Aorta (tissue), 5 donors: ENCODE data around the gene KRTAP10-12. TPM values are rescaled to one million over a fixed set of nuclear protein-coding genes. Genes with fewer than 3 reads are reported as not detected.
A peak's percentile ranks its signal among the peaks of the same experiment; 100 is the strongest.
"Not testable (repeated sequence)": the region's sequence is repeated elsewhere in the genome, so short reads cannot be mapped to it uniquely, and the experiment has no call there.

Source experiments
- ATAC-seq: fragments of 200-7000 bp; cut with Tn5 transposase; one replicate; pipeline ENCODE4 v1.9.1; 2022; ENCODE audit warnings: moderate library complexity; ENCODE audit not compliant: low FRiP score
- DNase-seq, 2 donors: peaks; one replicate each; pipeline ENCODE4 v3.0.0-alpha.2; 2020
- H3K27ac ChIP-seq, 2 donors: one replicate each; pipeline ENCODE4 v1.5.1; 2013; ENCODE audit warnings: low read length in 2 of 2, mild to moderate bottlenecking in 2 of 2, moderate library complexity in 2 of 2, control low read depth in 1 of 2, inconsistent platforms in 1 of 2, low read depth in 1 of 2
- H3K27me3 ChIP-seq, 2 donors: one replicate each; pipeline ENCODE4 v1.6.1; 2013; ENCODE audit warnings: control low read depth in 1 of 2, low read length in 1 of 2, mild to moderate bottlenecking in 1 of 2, moderate library complexity in 1 of 2; ENCODE audit not compliant: insufficient read depth in 2 of 2, control insufficient read depth in 1 of 2
- H3K36me3 ChIP-seq, 2 donors: one replicate each; pipeline ENCODE4 v1.6.1; 2013; ENCODE audit warnings: control low read depth in 1 of 2, low read length in 1 of 2, mild to moderate bottlenecking in 1 of 2; ENCODE audit not compliant: insufficient read depth in 2 of 2, control insufficient read depth in 1 of 2
- H3K4me1 ChIP-seq, 2 donors: one replicate each; pipeline ENCODE4 v1.6.1; 2013; ENCODE audit warnings: low read length in 2 of 2, control low read depth in 1 of 2, mild to moderate bottlenecking in 1 of 2, moderate library complexity in 1 of 2; ENCODE audit not compliant: insufficient read depth in 2 of 2, control insufficient read depth in 1 of 2
- H3K4me3 ChIP-seq, 2 donors: one replicate each; pipeline ENCODE4 v1.5.1; 2013; ENCODE audit warnings: low read length in 2 of 2, control low read depth in 1 of 2, mild to moderate bottlenecking in 1 of 2
- H3K9me3 ChIP-seq: one replicate; pipeline ENCODE4 v1.6.1; 2013; ENCODE audit warnings: mild to moderate bottlenecking, low read length; ENCODE audit not compliant: control insufficient read depth
- WGBS, 2 donors: extraction: QIAGEN DNeasy Blood & Tissue Kit; methylation state at CpG; one replicate each; pipeline ENCODE4 v1.1.7; 2013; 5-methylcytosine and 5-hydroxymethylcytosine counted together
- intact Hi-C, 2 donors: fragments of 100-400 bp; cut with DNase I; formaldehyde crosslinking; loops; one replicate each; pipeline versions ENCODE4 v1.14.2 to v1.15.0; 2022
- polyA plus RNA-seq, 2 donors: library from polyadenylated mRNA; stranded (reverse); fragments of 200-250 nt; gene quantifications; one replicate each; pipeline ENCODE4 v1.2.3, GENCODE V29; 2013
- total RNA-seq, 2 donors: library from RNA; stranded (reverse); fragmentation: NEBNext Ultra II Directional; extraction: Animal tissue kit (Norgen Biotek cat#: 25700); gene quantifications; one replicate each; pipeline ENCODE4 v1.2.1, GENCODE V29; 2021
- donor health status: healthy with polysubstance abuse.
- donor health status: Bipolar disorder and iron deficiency.
- donor health status: DM: no; HTN: no; CAD: no.
- donor health status: DM: no; HTN: no; CAD: no.
- donor health status: DM: yes; HTN: yes; CAD: no.

Gene KRTAP10-12
- total and polyA plus RNA-seq, 4 donors: not detected

- Histone ChIP-seq H3K9me3 (peaks cover under 1% of the 10 kb centered on the region), H3K4me1 (no peaks in the 10 kb centered on the region), H3K36me3 (no peaks in the 10 kb centered on the region), H3K4me3 (no peak overlapping the region), H3K27me3 (no peaks in the 10 kb centered on the region), H3K27ac (no peak overlapping the region)
- 86 to 90% methylated on average over 17 of the region's 17 CpGs for WGBS, 2 donors
- DNase-seq (no peak), ATAC-seq (no peak)
- intact Hi-C loops: no loop called here
Measured at GRCh38 chr21:44653656-44654575, 43.1 kb upstream of the KRTAP10-12 start.

GRCh38 chr21:44654576-44655175 lies 42.3 kb upstream of the KRTAP10-12 start, which contains the start of gene KRTAP12-4:
Gene KRTAP12-4 (minus strand): TSS chr21:44654659. CDS start chr21:44654614, 45 bp downstream.
- WGBS, 2 donors: 64 to 77% methylated on average over 9 of the region's 9 CpGs
- Histone ChIP-seq H3K4me3 (no peak within 1 kb of the TSS), H3K27me3 (no peaks in the 10 kb centered on the region), H3K27ac (no peak within 1 kb of the TSS), H3K4me1 (no peaks in the 10 kb centered on the region), H3K36me3 (no peaks in the 10 kb centered on the region), H3K9me3 (peaks cover 2% of the 10 kb centered on the region)
- intact Hi-C loops: no loop called here
- ATAC-seq: no peak
- no peak for DNase-seq

GRCh38 chr21:44656868-44657267 lies 40.1 kb upstream of the KRTAP10-12 start:
- H3K4me1 ChIP-seq: no peaks in the 10 kb centered on the region
- intact Hi-C loops: no loop called here
- ATAC-seq: no peak
- H3K27me3 ChIP-seq: no peaks in the 10 kb centered on the region
- H3K27ac ChIP-seq: no peak overlapping the region
- no peak for DNase-seq
- 66 to 83% methylated on average over 1 of the region's 1 CpG for WGBS, 2 donors
- H3K36me3 ChIP-seq: no peaks in the 10 kb centered on the region
- H3K4me3 ChIP-seq: no peak overlapping the region
- peaks cover 2% of the 10 kb centered on the region for H3K9me3 ChIP-seq

GRCh38 chr21:44657635-44658540 lies 39.1 kb upstream of the KRTAP10-12 start, which contains the start of gene KRTAP12-3:
Gene KRTAP12-3 (plus strand): TSS chr21:44657932. CDS start chr21:44657980, 48 bp downstream.
- ATAC-seq: no peak
- intact Hi-C loops: no loop called here
- H3K27ac ChIP-seq: no peak within 1 kb of the TSS
- no peaks in the 10 kb centered on the region for H3K27me3 ChIP-seq
- 74 to 81% methylated on average over 26 of the region's 26 CpGs for WGBS, 2 donors
- H3K4me1 ChIP-seq: no peaks in the 10 kb centered on the region
- H3K4me3 ChIP-seq: no peak within 1 kb of the TSS
- no peaks in the 10 kb centered on the region for H3K36me3 ChIP-seq
- peak in 1 of 2 donors; percentile 4 for DNase-seq
- peaks cover 2% of the 10 kb centered on the region for H3K9me3 ChIP-seq

- Histone ChIP-seq H3K27ac (no peak overlapping the region), H3K4me1 (no peaks in the 10 kb centered on the region), H3K4me3 (no peak overlapping the region), H3K36me3 (no peaks in the 10 kb centered on the region), H3K9me3 (peaks cover 2% of the 10 kb centered on the region), H3K27me3 (no peaks in the 10 kb centered on the region)
- ATAC-seq (no peak), DNase-seq (peak in 1 of 2 donors; percentile 3)
- intact Hi-C loops: no loop called here
- WGBS, 2 donors: 77 to 81% methylated on average over 5 of the region's 5 CpGs
Measured at GRCh38 chr21:44658541-44658910, 38.4 kb upstream of the KRTAP10-12 start.

GRCh38 chr21:44658913-44659595 lies 37.9 kb upstream of the KRTAP10-12 start:
- no peak for ATAC-seq
- intact Hi-C loops: no loop called here
- Histone ChIP-seq H3K9me3 (peaks cover 2% of the 10 kb centered on the region), H3K4me3 (no peak overlapping the region), H3K36me3 (no peaks in the 10 kb centered on the region), H3K27ac (no peak overlapping the region), H3K4me1 (no peaks in the 10 kb centered on the region), H3K27me3 (no peaks in the 10 kb centered on the region)
- 62 to 68% methylated on average over 11 of the region's 11 CpGs for WGBS, 2 donors
- peak in 1 of 2 donors; percentile 7 for DNase-seq

- H3K4me1 ChIP-seq, DNase-seq, H3K36me3 ChIP-seq, H3K27me3 ChIP-seq, ATAC-seq, H3K9me3 ChIP-seq, H3K4me3 ChIP-seq, H3K27ac ChIP-seq, intact Hi-C loops: not testable (repeated sequence)
- WGBS, 2 donors: 59 to 67% methylated on average over 7 of the region's 7 CpGs
Measured at GRCh38 chr21:44661567-44661966, 35.4 kb upstream of the KRTAP10-12 start.

GRCh38 chr21:44664691-44665090 lies 32.3 kb upstream of the KRTAP10-12 start:
- ATAC-seq (no peak), DNase-seq (peak in 1 of 2 donors; percentile 6)
- Histone ChIP-seq H3K27ac (no peak overlapping the region), H3K4me3 (no peak overlapping the region), H3K4me1 (no peaks in the 10 kb centered on the region), H3K27me3 (no peaks in the 10 kb centered on the region), H3K36me3 (no peaks in the 10 kb centered on the region), H3K9me3 (no peaks in the 10 kb centered on the region)
- intact Hi-C loops: no loop called here
- 91 to 92% methylated on average over 5 of the region's 5 CpGs for WGBS, 2 donors
